ENCODE measurements around the gene SMIM35. TPM values are rescaled to one million over a fixed set of nuclear protein-coding genes. Genes with fewer than 3 reads are reported as not detected.

The SMIM35 gene
- total RNA-seq, 4 donors from 2014 or later: not detected

- no peaks in the 10 kb centered on the region for H3K27me3 ChIP-seq
- no peak overlapping the region for H3K4me3 ChIP-seq
- 64 to 67% methylated on average over 1 to 4 of the region's 4 CpGs for WGBS, 2 donors (ENCODE audit: low coverage in 1 of 2)
- no peak overlapping the region for H3K27ac ChIP-seq
- in situ Hi-C loops (cut with MboI; ENCODE audit: low pct_ligation_motif_present in 1 of 4, low pct_unique_long_range_greater_than_20kb in 1 of 4, low sequenced_read_pairs in 3 of 4): loop anchor here in 1 of 4 donors (25.0 kb wide), 1 partner anchor 359 kb away; no protein-coding TSS in a partner anchor
- no peak for DNase-seq
- intact Hi-C loops (cut with DNase I; ENCODE audit: low total_unique reads): no loop called here
- H3K9me3 ChIP-seq: no peaks in the 10 kb centered on the region
- no peaks in the 10 kb centered on the region for H3K4me1 ChIP-seq
- no peaks in the 10 kb centered on the region for H3K36me3 ChIP-seq
- TF ChIP-seq POLR2A (IDR thresholded peaks at IDR 0.05): no peak
- no peak for TF ChIP-seq EP300 (IDR thresholded peaks at IDR 0.05; ENCODE audit: low read depth)
- no peak for TF ChIP-seq CTCF (IDR thresholded peaks at IDR 0.05)
- TF ChIP-seq POLR2AphosphoS5 (IDR thresholded peaks at IDR 0.05): no peak
These were observed 41.5 kb upstream of the SMIM35 start for GRCh38 chr11:118128310-118128709.

GRCh38 chr11:118126082-118126838, 39.5 kb upstream of the SMIM35 start:
- intact Hi-C loops (cut with DNase I; ENCODE audit: low total_unique reads) (no loop called here), in situ Hi-C loops (cut with MboI; ENCODE audit: low pct_ligation_motif_present in 1 of 4, low pct_unique_long_range_greater_than_20kb in 1 of 4, low sequenced_read_pairs in 3 of 4) (loop anchor here in 1 of 4 donors (25.0 kb wide), 1 partner anchor 361 kb away; no protein-coding TSS in a partner anchor)
- no peaks in the 10 kb centered on the region for H3K4me1 ChIP-seq
- H3K4me3 ChIP-seq: no peak overlapping the region
- H3K36me3 ChIP-seq: no peaks in the 10 kb centered on the region
- no peaks in the 10 kb centered on the region for H3K27me3 ChIP-seq
- DNase-seq: no peak
- TF ChIP-seq EP300 (IDR thresholded peaks at IDR 0.05; ENCODE audit: low read depth) (no peak), POLR2A (IDR thresholded peaks at IDR 0.05) (no peak), CTCF (IDR thresholded peaks at IDR 0.05) (no peak), POLR2AphosphoS5 (IDR thresholded peaks at IDR 0.05) (no peak)
- WGBS, 2 donors (ENCODE audit: low coverage in 1 of 2): 78 to 80% methylated on average over 6 to 7 of the region's 7 CpGs
- no peaks in the 10 kb centered on the region for H3K9me3 ChIP-seq
- H3K27ac ChIP-seq: no peak overlapping the region

- H3K36me3 ChIP-seq: peaks cover 0 to 5% (median 0%) of the 10 kb centered on the region in 4 donors
- no peak overlapping the region for H3K4me3 ChIP-seq
- intact Hi-C loops (cut with DNase I; ENCODE audit: low total_unique reads) (no loop called here), in situ Hi-C loops (cut with MboI; ENCODE audit: low pct_ligation_motif_present in 1 of 4, low pct_unique_long_range_greater_than_20kb in 1 of 4, low sequenced_read_pairs in 3 of 4) (loop anchor here in 1 of 4 donors (25.0 kb wide), 1 partner anchor 362 kb away; no protein-coding TSS in a partner anchor)
- no peak for DNase-seq
- H3K4me1 ChIP-seq: no peaks in the 10 kb centered on the region
- 80% methylated on average over 8 of the region's 8 CpGs; no CpG with 5 or more reads in 1 of the 2 donors for WGBS, 2 donors (ENCODE audit: low coverage in 1 of 2)
- H3K27ac ChIP-seq: no peak overlapping the region
- H3K9me3 ChIP-seq: no peaks in the 10 kb centered on the region
- H3K27me3 ChIP-seq: no peaks in the 10 kb centered on the region
- no peak for TF ChIP-seq POLR2A (IDR thresholded peaks at IDR 0.05)
- TF ChIP-seq POLR2AphosphoS5 (IDR thresholded peaks at IDR 0.05): no peak
These were observed 38.3 kb upstream of the SMIM35 start for GRCh38 chr11:118124929-118125535.

GRCh38 chr11:118120793-118121192, 34.0 kb upstream of the SMIM35 start:
- intact Hi-C loops (cut with DNase I; ENCODE audit: low total_unique reads) (no loop called here), in situ Hi-C loops (cut with MboI; ENCODE audit: low pct_ligation_motif_present in 1 of 4, low pct_unique_long_range_greater_than_20kb in 1 of 4, low sequenced_read_pairs in 3 of 4) (no loop called here)
- Histone ChIP-seq H3K4me3 (no peak overlapping the region), H3K27me3 (no peaks in the 10 kb centered on the region), H3K27ac (no peak overlapping the region), H3K9me3 (no peaks in the 10 kb centered on the region), H3K36me3 (peaks cover 0 to 5% (median 0%) of the 10 kb centered on the region in 4 donors), H3K4me1 (no peaks in the 10 kb centered on the region)
- TF ChIP-seq EP300 (IDR thresholded peaks at IDR 0.05; ENCODE audit: low read depth): no peak
- TF ChIP-seq CTCF (IDR thresholded peaks at IDR 0.05): no peak
- WGBS, 2 donors (ENCODE audit: low coverage in 1 of 2): 63 to 100% methylated on average over 1 of the region's 1 CpG
- no peak for DNase-seq

Data from transverse colon (tissue), 4 donors.